GM21526 (cell line): ENCODE results near the gene PTPRF.
"Not testable (repeated sequence)": the region's sequence is repeated elsewhere in the genome, so short reads cannot be mapped to it uniquely, and the experiment has no call there.

Experiments
- ATAC-seq: cut with Tn5 transposase; IDR thresholded peaks from one replicate; pipeline ENCODE4 v1.9.1; 2021; ENCODE audit warnings: moderate library complexity; ENCODE audit not compliant: unreplicated experiment, low FRiP score

Gene PTPRF

GRCh38 chr1:43536196-43536863 is 5.6 kb downstream of the PTPRF start:
- no peak for ATAC-seq

GRCh38 chr1:43536864-43537358 is 6.2 kb downstream of the PTPRF start:
- ATAC-seq, result no peak

GRCh38 chr1:43537423-43538142 is 6.9 kb downstream of the PTPRF start:
- no peak for ATAC-seq

- no peak for ATAC-seq
Observed at GRCh38 chr1:43538143-43538487, 7.4 kb downstream of the PTPRF start.

- no peak for ATAC-seq
Observed at GRCh38 chr1:43538969-43539368, 8.3 kb downstream of the PTPRF start.

GRCh38 chr1:43539726-43540434 is 9.2 kb downstream of the PTPRF start:
- ATAC-seq, result no peak

GRCh38 chr1:43540653-43541071 is 10.0 kb downstream of the PTPRF start:
- no peak for ATAC-seq

GRCh38 chr1:43541141-43541540 is 10.5 kb downstream of the PTPRF start:
- no peak for ATAC-seq

GRCh38 chr1:43541721-43542401 is 11.2 kb downstream of the PTPRF start:
- no peak for ATAC-seq

- ATAC-seq, result no peak
Observed at GRCh38 chr1:43542527-43543458, 12.1 kb downstream of the PTPRF start.

GRCh38 chr1:43543567-43543966 is 12.9 kb downstream of the PTPRF start:
- no peak for ATAC-seq

- ATAC-seq, result no peak
Observed at GRCh38 chr1:43545339-43545694, 14.6 kb downstream of the PTPRF start.

- ATAC-seq, result no peak
Observed at GRCh38 chr1:43545695-43546387, 15.2 kb downstream of the PTPRF start.

- ATAC-seq, result no peak
Observed at GRCh38 chr1:43546388-43547100, 15.9 kb downstream of the PTPRF start.

- no peak for ATAC-seq
Observed at GRCh38 chr1:43547538-43548072, 16.9 kb downstream of the PTPRF start.

GRCh38 chr1:43548285-43549271 is 17.9 kb downstream of the PTPRF start:
- ATAC-seq, result no peak

GRCh38 chr1:43549394-43549793 is 18.7 kb downstream of the PTPRF start:
- ATAC-seq, result not testable (repeated sequence)
